GM19193 (cell line): ENCODE data around the gene ERBB4.

Experiments
- POLR2A ChIP-seq: IDR thresholded peaks from 4 replicates; pipeline ENCODE4 v1.6.1; 2011; ENCODE audit not compliant: insufficient read depth, insufficient read length; ENCODE audit errors: extremely low read depth

The ERBB4 gene

GRCh38 chr2:211724933-211725332, 813.7 kb downstream of the ERBB4 start:
- TF ChIP-seq POLR2A: no peak

- TF ChIP-seq POLR2A: no peak
These were observed 815.2 kb downstream of the ERBB4 start for GRCh38 chr2:211723398-211723797.

GRCh38 chr2:211722928-211723327, 815.7 kb downstream of the ERBB4 start:
- no peak for TF ChIP-seq POLR2A

DNA sequence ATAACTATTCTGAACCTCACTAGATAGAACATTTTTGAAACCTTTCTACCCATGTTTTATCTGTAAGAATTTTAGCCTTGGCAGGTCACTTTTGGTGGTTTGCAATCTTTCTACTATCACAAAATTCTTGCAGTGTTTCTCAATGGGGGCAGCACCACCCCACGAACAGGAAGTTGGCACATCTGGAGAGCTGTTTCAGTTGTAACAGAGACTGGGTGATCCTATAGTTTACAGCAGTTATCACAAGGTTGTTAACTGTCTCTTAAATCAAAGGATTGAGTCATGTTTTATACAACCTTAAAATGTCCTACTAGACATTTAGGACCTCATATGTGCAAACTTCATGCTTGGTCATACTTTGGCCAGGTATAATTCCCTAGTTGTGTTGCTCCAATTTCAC, 829.2 kb downstream of the ERBB4 start:
- no peak for TF ChIP-seq POLR2A

DNA sequence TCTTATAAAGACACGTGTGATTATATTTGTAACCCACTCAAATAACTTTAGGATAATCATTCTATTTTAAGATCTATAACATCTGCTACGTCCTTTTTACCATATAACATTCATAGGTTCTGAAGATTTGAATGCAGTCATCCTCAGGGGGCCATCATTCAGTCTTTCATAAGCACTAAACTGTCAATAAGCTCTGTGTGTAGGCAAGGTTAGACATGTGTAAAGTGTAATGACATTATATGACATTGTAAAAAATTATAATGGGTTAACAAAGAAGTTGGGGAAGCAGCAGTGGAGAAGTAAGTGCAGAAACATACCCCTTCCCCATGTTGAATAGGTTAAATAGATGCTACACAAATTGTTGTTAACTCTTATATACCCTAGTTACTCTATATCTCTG, 845.9 kb downstream of the ERBB4 start:
- TF ChIP-seq POLR2A: no peak

- TF ChIP-seq POLR2A: no peak
These were observed 847.9 kb downstream of the ERBB4 start for GRCh38 chr2:211690736-211691135.

DNA sequence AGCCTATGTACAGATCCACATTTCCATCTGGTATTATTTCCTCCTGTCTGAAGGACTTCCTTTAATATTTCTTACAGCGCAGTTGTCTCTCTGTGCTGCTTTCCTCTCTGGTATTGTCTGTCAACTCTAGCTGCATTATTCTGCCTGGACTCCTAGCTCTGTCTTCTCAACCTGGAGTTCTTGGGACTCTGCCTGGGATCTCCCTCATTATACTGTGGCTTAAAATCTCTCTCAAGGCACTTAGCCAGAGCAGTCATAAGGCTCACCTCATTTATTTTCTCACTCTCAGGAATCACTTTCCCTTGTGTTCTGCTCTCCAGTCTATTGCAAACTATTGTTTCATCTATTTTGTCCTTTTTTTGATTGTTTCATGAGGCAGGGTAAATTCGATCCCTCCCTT, 850.4 kb downstream of the ERBB4 start:
- TF ChIP-seq POLR2A: no peak

DNA sequence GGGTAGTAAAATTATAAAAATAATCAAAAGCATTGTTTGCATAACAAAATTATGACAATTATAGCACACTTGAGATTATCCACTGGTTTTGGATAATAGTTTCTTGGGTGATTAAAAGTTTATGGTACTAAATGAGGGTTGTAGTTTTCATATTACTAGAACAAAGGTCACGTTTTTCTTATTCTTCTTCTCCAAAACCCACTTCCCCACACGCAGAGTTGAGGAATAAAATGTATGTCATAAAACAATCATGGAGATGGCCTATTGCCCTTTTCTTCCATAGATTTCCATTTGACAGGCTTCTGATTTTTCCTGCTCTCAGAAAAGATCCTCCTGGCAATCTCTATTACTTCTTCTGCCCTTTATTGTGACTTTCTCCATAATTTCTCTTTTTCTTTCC, 863.9 kb downstream of the ERBB4 start:
- TF ChIP-seq POLR2A: no peak

DNA sequence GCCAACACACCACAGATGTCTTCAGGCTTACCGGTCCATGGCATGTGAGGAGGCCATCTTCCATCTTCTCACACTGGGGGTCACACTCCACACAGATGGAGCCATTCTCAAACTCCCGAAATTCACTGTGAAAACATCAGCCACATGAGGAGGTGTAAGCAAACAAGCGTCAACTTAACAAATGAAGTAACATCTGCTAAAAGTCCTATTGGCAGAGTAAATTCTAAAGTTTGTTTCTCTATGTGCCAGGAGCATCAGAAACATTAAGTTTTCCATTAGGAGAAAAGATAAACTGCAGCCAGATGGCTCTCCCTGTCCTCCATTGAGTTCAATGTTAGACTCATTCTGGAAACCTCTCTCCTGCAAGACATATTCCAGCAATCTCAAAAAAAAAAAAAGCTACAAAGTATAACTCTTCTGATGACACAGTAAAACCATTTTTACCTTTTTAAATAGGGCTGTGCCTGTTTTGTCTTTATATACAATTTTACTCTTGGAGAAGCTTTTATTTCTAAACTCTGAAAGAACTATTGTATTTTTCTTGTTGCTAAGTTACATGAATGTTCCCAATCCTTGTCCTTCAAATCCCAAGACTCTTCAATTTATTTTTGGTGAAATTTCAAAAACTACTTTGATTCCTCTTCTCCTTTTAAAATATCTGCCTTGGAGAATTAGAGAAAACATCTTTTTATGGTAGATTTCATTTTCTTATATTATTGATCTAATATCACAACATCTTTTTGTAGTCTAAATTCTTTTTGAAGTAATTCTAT, 865.3 kb downstream of the ERBB4 start:
- no peak for TF ChIP-seq POLR2A

DNA sequence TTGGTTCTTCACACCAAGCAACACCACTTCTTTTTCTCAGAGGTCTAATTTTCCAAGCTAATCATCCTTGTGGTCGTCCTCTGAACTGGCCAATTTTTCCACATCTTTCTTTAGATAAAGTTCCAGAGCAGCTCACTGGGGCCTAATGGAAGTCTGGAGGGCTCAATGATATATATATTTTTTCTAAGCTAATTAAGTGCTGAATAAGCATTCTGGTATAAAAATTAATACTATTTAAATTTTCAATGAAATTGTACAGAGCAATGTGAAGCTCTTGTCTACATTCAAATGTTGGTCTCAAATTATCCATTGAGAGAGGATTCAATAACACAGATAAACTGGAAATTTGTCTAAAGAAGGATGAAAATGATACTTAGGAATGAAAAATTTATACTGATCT, 866.6 kb downstream of the ERBB4 start:
- TF ChIP-seq POLR2A: no peak

GRCh38 chr2:211665299-211665698, 873.3 kb downstream of the ERBB4 start:
- no peak for TF ChIP-seq POLR2A

DNA sequence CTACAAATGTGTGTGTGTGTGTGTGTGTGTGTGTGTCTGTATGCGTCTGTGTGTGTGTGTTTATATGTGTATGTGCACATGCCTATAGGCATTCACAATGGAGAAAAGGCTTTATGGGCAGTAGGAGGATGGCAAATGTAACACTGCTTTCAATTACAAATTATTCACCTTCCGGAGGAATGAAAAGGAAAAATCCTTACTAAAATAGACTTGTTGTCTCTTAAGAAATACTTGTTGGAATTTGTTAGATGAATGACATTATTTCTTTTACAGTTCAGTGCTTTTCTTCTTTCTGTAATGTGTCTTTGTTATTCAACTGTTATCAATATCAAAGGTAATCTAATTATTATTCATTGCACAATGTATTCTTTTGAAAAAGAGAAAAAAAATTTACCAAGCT, 874.3 kb downstream of the ERBB4 start:
- TF ChIP-seq POLR2A: no peak

GRCh38 chr2:211654211-211654780, 884.3 kb downstream of the ERBB4 start:
- TF ChIP-seq POLR2A: no peak

DNA sequence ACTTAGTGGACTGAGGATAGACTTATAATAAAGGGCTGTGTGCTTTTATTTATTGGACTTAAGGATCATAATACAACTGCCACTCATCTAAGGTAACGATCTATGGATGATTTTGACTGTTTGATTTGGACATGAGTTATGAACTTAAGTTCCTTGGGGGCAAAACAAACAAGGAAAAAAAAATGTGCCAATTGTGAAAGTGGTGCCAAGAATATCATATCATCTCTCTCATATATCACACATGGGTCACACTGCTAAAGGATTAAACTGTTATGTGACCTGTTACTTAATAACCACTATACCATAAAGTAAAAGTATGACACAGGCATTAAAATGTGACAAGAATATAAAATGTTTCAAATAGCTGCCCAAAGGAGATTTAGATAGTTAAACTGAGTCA, 886.3 kb downstream of the ERBB4 start:
- TF ChIP-seq POLR2A: no peak

DNA sequence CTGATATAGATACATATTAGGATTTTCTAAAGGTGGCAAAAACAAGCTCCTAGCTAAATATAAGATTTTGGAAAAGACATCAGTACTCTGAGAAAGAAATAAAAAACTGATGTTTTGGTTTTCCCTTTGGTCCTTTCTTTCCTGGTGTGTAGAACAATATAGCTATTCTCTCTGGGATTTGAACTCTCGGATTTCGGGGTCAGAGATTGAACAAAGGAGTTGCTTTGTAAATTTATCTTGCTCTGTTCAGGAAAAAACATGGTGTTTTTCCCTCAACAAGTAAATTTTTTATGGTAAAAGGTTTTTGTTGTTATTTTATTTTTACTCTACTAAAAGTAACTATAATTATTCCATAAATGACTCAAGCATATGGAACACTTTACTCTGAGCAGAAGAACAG, 889.3 kb downstream of the ERBB4 start:
- no peak for TF ChIP-seq POLR2A

- TF ChIP-seq POLR2A: no peak
These were observed 907.1 kb downstream of the ERBB4 start for GRCh38 chr2:211631503-211631902.
